Kidney epithelial cell (primary cell): ENCODE measurements around the gene DPT. TPM values are rescaled to one million over a fixed set of nuclear protein-coding genes. Genes with fewer than 3 reads are reported as not detected.

Experiments
- DNase-seq: peaks from one replicate; pipeline ENCODE4 v3.0.0-alpha.2; 2010; ENCODE audit warnings: low read depth
- H3K27me3 ChIP-seq: 2 replicates; pipeline ENCODE4 v1.6.0; 2011; ENCODE audit warnings: low read length; ENCODE audit not compliant: control insufficient read depth, insufficient read depth
- H3K36me3 ChIP-seq: 2 replicates; pipeline ENCODE4 v1.5.1; 2011; ENCODE audit warnings: low read length; ENCODE audit not compliant: control insufficient read depth, insufficient read depth
- H3K4me3 ChIP-seq: 2 replicates; pipeline ENCODE4 v1.5.1; 2011; ENCODE audit warnings: low read depth, mild to moderate bottlenecking, control low read depth, low read length
- CTCF ChIP-seq: IDR thresholded peaks from 2 replicates; pipeline ENCODE4 v1.5.1; 2011; ENCODE audit warnings: mild to moderate bottlenecking, moderate library complexity, low read length, control low read depth, inconsistent platforms; ENCODE audit not compliant: insufficient read depth, poor library complexity, severe bottlenecking
- total RNA-seq: library from RNA; depleted of rRNA; stranded (reverse); fragments of >200 nt; gene quantifications from 2 replicates; pipeline ENCODE4 v1.2.3, GENCODE V29; 2015

DPT gene
- total RNA-seq, 1 donor from 2014 or later: not detected

- no peak for TF ChIP-seq CTCF
These were observed 4.2 kb upstream of the DPT start for GRCh38 chr1:168733241-168733640.

GRCh38 chr1:168732736-168733135 is 3.7 kb upstream of the DPT start:
- Histone ChIP-seq H3K27me3 (no peaks in the 10 kb centered on the region), H3K36me3 (no peaks in the 10 kb centered on the region), H3K4me3 (no peak overlapping the region)
- DNase-seq: no peak
- no peak for TF ChIP-seq CTCF

More at GRCh38 chr1:168733241-168733640, 4.2 kb upstream of the DPT start:
- no peak for DNase-seq
- H3K27me3 ChIP-seq: no peaks in the 10 kb centered on the region
- H3K4me3 ChIP-seq: no peak overlapping the region
- no peaks in the 10 kb centered on the region for H3K36me3 ChIP-seq

GRCh38 chr1:168731244-168731953 is 2.4 kb upstream of the DPT start:
- TF ChIP-seq CTCF: no peak
- DNase-seq: no peak
- Histone ChIP-seq H3K36me3 (no peaks in the 10 kb centered on the region), H3K4me3 (no peak overlapping the region), H3K27me3 (no peaks in the 10 kb centered on the region)

GRCh38 chr1:168729405-168729802 is 398 bp upstream of the DPT start:
- Histone ChIP-seq H3K36me3 (no peaks in the 10 kb centered on the region), H3K4me3 (no peak overlapping the region), H3K27me3 (no peaks in the 10 kb centered on the region)
- no peak for DNase-seq
- TF ChIP-seq CTCF: no peak

GRCh38 chr1:168726719-168727118 is 2.3 kb downstream of the DPT start:
- Histone ChIP-seq H3K36me3 (no peaks in the 10 kb centered on the region), H3K27me3 (no peaks in the 10 kb centered on the region), H3K4me3 (no peak overlapping the region)
- DNase-seq: no peak
- no peak for TF ChIP-seq CTCF

GRCh38 chr1:168726281-168726680 is 2.7 kb downstream of the DPT start:
- no peak for DNase-seq
- Histone ChIP-seq H3K4me3 (no peak overlapping the region), H3K36me3 (no peaks in the 10 kb centered on the region), H3K27me3 (no peaks in the 10 kb centered on the region)
- TF ChIP-seq CTCF: no peak
